HepG2 (cell line): Measurements from ENCODE around the gene CADM4. TPM values are rescaled to one million over a fixed set of nuclear protein-coding genes. Genes with fewer than 3 reads are reported as not detected.

Source experiments
- CREB1 ChIP-seq, 2 experiments: fragments of 450-650 bp in 1 of 2; IDR thresholded peaks; 2 replicates each; pipeline ENCODE4 v1.6.1; 2016 to 2017; ENCODE audit warnings: control low read depth in 1 of 2, mild to moderate bottlenecking in 1 of 2, missing compliant biosample characterization in 1 of 2, missing genetic modification characterization in 1 of 2
- DNMT1 ChIP-seq: sonication (generic); formaldehyde crosslinking; IDR thresholded peaks from 2 replicates; pipeline ENCODE4 v1.5.1; 2020; ENCODE audit warnings: mild to moderate bottlenecking, missing genetic modification reagents
- FOXK1 ChIP-seq: sonication (generic); formaldehyde crosslinking; IDR thresholded peaks from 2 replicates; pipeline ENCODE4 v1.4.0; 2020; ENCODE audit warnings: low read depth, missing genetic modification reagents, borderline replicate concordance
- IKZF5 ChIP-seq: IDR thresholded peaks from 2 replicates; pipeline ENCODE4 v1.6.1; 2018; ENCODE audit warnings: missing genetic modification reagents, mild to moderate bottlenecking, missing compliant biosample characterization
- IRF2 ChIP-seq: IDR thresholded peaks from 2 replicates; pipeline ENCODE4 v1.6.1; 2018; ENCODE audit warnings: missing genetic modification reagents, missing compliant biosample characterization
- JUND ChIP-seq: sonication (generic); formaldehyde crosslinking; IDR thresholded peaks from 2 replicates; pipeline ENCODE4 v1.8.0; 2022; ENCODE audit warnings: mild to moderate bottlenecking, missing genetic modification reagents
- KDM2A ChIP-seq: sonication (generic); formaldehyde crosslinking; IDR thresholded peaks from 2 replicates; pipeline ENCODE4 v1.4.0; 2020; ENCODE audit warnings: low read depth, missing genetic modification reagents, borderline replicate concordance
- MTA3 ChIP-seq: sonication (generic); formaldehyde crosslinking; IDR thresholded peaks from 2 replicates; pipeline ENCODE4 v1.4.0; 2020; ENCODE audit warnings: missing genetic modification reagents
- SMYD3 ChIP-seq: sonication (generic); formaldehyde crosslinking; IDR thresholded peaks from 2 replicates; pipeline ENCODE4 v1.8.1; 2023; ENCODE audit warnings: mild to moderate bottlenecking, missing genetic modification reagents
- STAT5B ChIP-seq: sonication (generic); formaldehyde crosslinking; IDR thresholded peaks from 2 replicates; pipeline ENCODE4 v1.4.0; 2020; ENCODE audit warnings: missing genetic modification reagents
- THAP7 ChIP-seq: sonication (generic); formaldehyde crosslinking; IDR thresholded peaks from 2 replicates; pipeline ENCODE4 v1.8.1; 2023; ENCODE audit warnings: mild to moderate bottlenecking, missing genetic modification reagents
- THAP9 ChIP-seq: sonication (generic); formaldehyde crosslinking; IDR thresholded peaks from 2 replicates; pipeline ENCODE4; 2020; ENCODE audit warnings: missing genetic modification reagents, mild to moderate bottlenecking, borderline replicate concordance
- TRAFD1 ChIP-seq: sonication (generic); formaldehyde crosslinking; IDR thresholded peaks from 2 replicates; pipeline ENCODE4 v1.5.1; 2020; ENCODE audit warnings: missing genetic modification reagents, mild to moderate bottlenecking, borderline replicate concordance
- ZBED4 ChIP-seq: sonication (generic); formaldehyde crosslinking; IDR thresholded peaks from 2 replicates; pipeline ENCODE4 v1.4.0; 2020; ENCODE audit warnings: missing genetic modification reagents, borderline replicate concordance
- ZNF773 ChIP-seq: sonication (generic); formaldehyde crosslinking; IDR thresholded peaks from 2 replicates; pipeline ENCODE4 v1.4.0; 2020; ENCODE audit warnings: missing genetic modification reagents, borderline replicate concordance
- ZSCAN20 ChIP-seq: sonication (generic); formaldehyde crosslinking; IDR thresholded peaks from 2 replicates; pipeline ENCODE4 v1.4.0; 2020; ENCODE audit warnings: missing genetic modification reagents, mild to moderate bottlenecking, borderline replicate concordance
- polyA plus RNA-seq, 8 experiments: library from polyadenylated mRNA; depleted of rRNA in 3 of 8; stranded (reverse) in 7 of 8; unstranded in 1 of 8; fragments of >200 nt; fragmentation: Illumina TruSeq in 4 of 8; extraction: Trizol in 4 of 8; gene quantifications; 2 replicates each; pipeline versions ENCODE4 v1.2.1 to v1.2.3, GENCODE V29; 2011 to 2016; ENCODE audit warnings: low read depth in 4 of 8, missing spikeins in 1 of 8, mixed read lengths in 1 of 8; ENCODE audit not compliant: insufficient read depth in 1 of 8
- total RNA-seq, 5 experiments: library from RNA; depleted of rRNA; stranded (reverse); fragments of >200 nt; fragmentation: Illumina TruSeq; extraction: Trizol; gene quantifications; 2 replicates each; pipeline ENCODE4 v1.2.3, GENCODE V29; 2016; ENCODE audit warnings: low read depth in 1 of 5

The CADM4 gene
- total and polyA plus RNA-seq, 2 of the 13 experiments (the other 11 are each of a cell fraction or from before 2014, with no cell fraction given) = 8.5 to 16.0 TPM

GRCh38 chr19:43594710-43595604 lies 44.7 kb downstream of the CADM4 start (continued):
- no peak for TF ChIP-seq TRAFD1
- TF ChIP-seq ZSCAN20 (CRISPR knock-in tag) = no peak
- TF ChIP-seq ZBED4 (CRISPR knock-in tag) = no peak
- no peak for TF ChIP-seq SMYD3 (CRISPR knock-in tag)
- TF ChIP-seq DNMT1 (CRISPR knock-in tag) = no peak
- 0 out of 2 replicates have a peak, but pooled peaks have one; percentile 19 for TF ChIP-seq CREB1 (IDR thresholded peaks at IDR 0.05)
- TF ChIP-seq CREB1 (CRISPR knock-in tag; IDR thresholded peaks at IDR 0.05) = no peak
- TF ChIP-seq FOXK1 (CRISPR knock-in tag) = no peak
- peak; percentile 33; the same call in 1 of the 2 replicates for TF ChIP-seq IKZF5
- TF ChIP-seq MTA3 (CRISPR knock-in tag) = no peak
- TF ChIP-seq ZNF773 (CRISPR knock-in tag) = no peak
- TF ChIP-seq STAT5B (CRISPR knock-in tag) = no peak
- peak; percentile 77 for TF ChIP-seq KDM2A (CRISPR knock-in tag)
- TF ChIP-seq THAP9 = no peak
- 0 out of 2 replicates have a peak, but pooled peaks have one; percentile 53 for TF ChIP-seq JUND (CRISPR knock-in tag)
- no peak for TF ChIP-seq IRF2
- no peak for TF ChIP-seq THAP7 (CRISPR knock-in tag)
